ENCODE results near the gene CAV1. TPM values are rescaled to one million over a fixed set of nuclear protein-coding genes. Genes with fewer than 3 reads are reported as not detected.
A peak's percentile ranks its signal among the peaks of the same experiment; 100 is the strongest.

Gene CAV1
- total RNA-seq, 8 experiments from 2014 or later, result 1.9 to 113 (median 9.0) TPM

GRCh38 chr7:116543664-116544063, 18.8 kb downstream of the CAV1 start:
- Histone ChIP-seq H3K27ac (no peak overlapping the region), H3K4me1 (replicated peaks in 1 of 2) (peaks cover 3% of the 10 kb centered on the region in 2 donors), H3K4me3 (no peak overlapping the region)
- 0 to 83% (median 60%) methylated on average over 1 to 2 of the region's 2 CpGs; no CpG with 5 or more reads in 2 of the 10 experiments for WGBS, 10 experiments
- in situ Hi-C loops (cut with MboI; ENCODE audit: low pct_unique_long_range_greater_than_20kb in 2 of 9, low sequenced_read_pairs in 9 of 9, unreplicated experiment in 9 of 9), result no loop called here
- peak in 2 of 8 experiments; percentile 45 to 49 for ATAC-seq (replicated peaks in 6 of 8)

- ATAC-seq (replicated peaks in 6 of 8), result no peak
- Histone ChIP-seq H3K4me3 (no peak overlapping the region), H3K4me1 (replicated peaks in 1 of 2) (peaks cover 3% of the 10 kb centered on the region in 2 donors), H3K27ac (no peak overlapping the region)
- 88 to 100% (median 100%) methylated on average over 1 of the region's 1 CpG; no CpG with 5 or more reads in 2 of the 10 experiments for WGBS, 10 experiments
- in situ Hi-C loops (cut with MboI; ENCODE audit: low pct_unique_long_range_greater_than_20kb in 2 of 9, low sequenced_read_pairs in 9 of 9, unreplicated experiment in 9 of 9), result no loop called here
Observed at GRCh38 chr7:116544487-116544886, 19.7 kb downstream of the CAV1 start.

- 25 to 94% (median 85%) methylated on average over 2 to 6 of the region's 6 CpGs for WGBS, 10 experiments
- in situ Hi-C loops (cut with MboI; ENCODE audit: low pct_unique_long_range_greater_than_20kb in 2 of 9, low sequenced_read_pairs in 9 of 9, unreplicated experiment in 9 of 9), result no loop called here
- ATAC-seq (replicated peaks in 6 of 8), result peak in 3 of 8 experiments; percentile 29 to 78 (median 40)
- Histone ChIP-seq H3K4me1 (replicated peaks in 1 of 2) (peaks cover 3% of the 10 kb centered on the region in 2 donors), H3K27ac (no peak overlapping the region), H3K4me3 (no peak overlapping the region)
Observed at GRCh38 chr7:116545411-116545993, 20.7 kb downstream of the CAV1 start.

GRCh38 chr7:116546054-116546453, 21.2 kb downstream of the CAV1 start:
- H3K4me1 ChIP-seq (replicated peaks in 1 of 2), result peaks cover 3% of the 10 kb centered on the region in 2 donors
- H3K27ac ChIP-seq, result no peak overlapping the region
- no peak overlapping the region for H3K4me3 ChIP-seq
- ATAC-seq (replicated peaks in 6 of 8), result peak in 1 of 8 experiments; percentile 7
- 40 to 100% (median 82%) methylated on average over 1 to 11 of the region's 11 CpGs; no CpG with 5 or more reads in 2 of the 10 experiments for WGBS, 10 experiments
- in situ Hi-C loops (cut with MboI; ENCODE audit: low pct_unique_long_range_greater_than_20kb in 2 of 9, low sequenced_read_pairs in 9 of 9, unreplicated experiment in 9 of 9), result no loop called here

- no peak overlapping the region for H3K4me3 ChIP-seq
- H3K4me1 ChIP-seq (replicated peaks in 1 of 2), result peaks cover 3% of the 10 kb centered on the region in 2 donors
- peak in 2 of 8 experiments; percentile 26 to 29 for ATAC-seq (replicated peaks in 6 of 8)
- H3K27ac ChIP-seq, result no peak overlapping the region
- WGBS, 10 experiments, result 0 to 100% (median 94%) methylated on average over 1 of the region's 1 CpG; no CpG with 5 or more reads in 4 of the 10 experiments
- in situ Hi-C loops (cut with MboI; ENCODE audit: low pct_unique_long_range_greater_than_20kb in 2 of 9, low sequenced_read_pairs in 9 of 9, unreplicated experiment in 9 of 9), result no loop called here
Observed at GRCh38 chr7:116546916-116547315, 22.1 kb downstream of the CAV1 start.

- H3K4me1 ChIP-seq (replicated peaks in 1 of 2), result peaks cover 3% of the 10 kb centered on the region in 2 donors
- H3K27ac ChIP-seq, result no peak overlapping the region
- in situ Hi-C loops (cut with MboI; ENCODE audit: low pct_unique_long_range_greater_than_20kb in 2 of 9, low sequenced_read_pairs in 9 of 9, unreplicated experiment in 9 of 9), result no loop called here
- H3K4me3 ChIP-seq, result no peak overlapping the region
- WGBS, 10 experiments, result 8 to 100% (median 56%) methylated on average over 1 to 2 of the region's 2 CpGs; no CpG with 5 or more reads in 2 of the 10 experiments
- ATAC-seq (replicated peaks in 6 of 8), result peak in 7 of 8 experiments; percentile 23 to 81 (median 62)
Observed at GRCh38 chr7:116547347-116547746, 22.5 kb downstream of the CAV1 start.

GRCh38 chr7:116548506-116548905, 23.7 kb downstream of the CAV1 start:
- peaks cover 5 to 8% of the 10 kb centered on the region in 2 donors for H3K4me1 ChIP-seq (replicated peaks in 1 of 2)
- in situ Hi-C loops (cut with MboI; ENCODE audit: low pct_unique_long_range_greater_than_20kb in 2 of 9, low sequenced_read_pairs in 9 of 9, unreplicated experiment in 9 of 9), result no loop called here
- peak in 1 of 8 experiments; percentile 36 for ATAC-seq (replicated peaks in 6 of 8)
- H3K27ac ChIP-seq, result no peak overlapping the region
- WGBS, 10 experiments, result 67 to 100% (median 97%) methylated on average over 1 to 3 of the region's 3 CpGs; no CpG with 5 or more reads in 4 of the 10 experiments
- no peak overlapping the region for H3K4me3 ChIP-seq

GRCh38 chr7:116549370-116549769, 24.5 kb downstream of the CAV1 start:
- Histone ChIP-seq H3K4me3 (no peak overlapping the region), H3K4me1 (replicated peaks in 1 of 2) (peaks cover 11 to 16% of the 10 kb centered on the region in 2 donors), H3K27ac (no peak overlapping the region)
- ATAC-seq (replicated peaks in 6 of 8), result no peak
- in situ Hi-C loops (cut with MboI; ENCODE audit: low pct_unique_long_range_greater_than_20kb in 2 of 9, low sequenced_read_pairs in 9 of 9, unreplicated experiment in 9 of 9), result no loop called here

- WGBS, 10 experiments, result 73 to 100% (median 98%) methylated on average over 1 to 5 of the region's 5 CpGs; no CpG with 5 or more reads in 4 of the 10 experiments
- in situ Hi-C loops (cut with MboI; ENCODE audit: low pct_unique_long_range_greater_than_20kb in 2 of 9, low sequenced_read_pairs in 9 of 9, unreplicated experiment in 9 of 9), result no loop called here
Observed at GRCh38 chr7:116551692-116552091, 26.9 kb downstream of the CAV1 start.

GRCh38 chr7:116552602-116553001, 27.8 kb downstream of the CAV1 start:
- ATAC-seq (replicated peaks in 6 of 8), result peak in 4 of 8 experiments; percentile 25 to 53 (median 46)
- Histone ChIP-seq H3K27ac (no peak overlapping the region), H3K4me1 (replicated peaks in 1 of 2) (peaks cover 9 to 16% of the 10 kb centered on the region in 2 donors), H3K4me3 (no peak overlapping the region)
- 0 to 100% (median 85%) methylated on average over 1 of the region's 1 CpG; no CpG with 5 or more reads in 2 of the 10 experiments for WGBS, 10 experiments
- in situ Hi-C loops (cut with MboI; ENCODE audit: low pct_unique_long_range_greater_than_20kb in 2 of 9, low sequenced_read_pairs in 9 of 9, unreplicated experiment in 9 of 9), result no loop called here

More at GRCh38 chr7:116551692-116552091, 26.9 kb downstream of the CAV1 start:
- no peak for ATAC-seq (replicated peaks in 6 of 8)
- Histone ChIP-seq H3K4me3 (no peak overlapping the region), H3K27ac (no peak overlapping the region), H3K4me1 (replicated peaks in 1 of 2) (peaks cover 11 to 18% of the 10 kb centered on the region in 2 donors)

GRCh38 chr7:116553168-116553964, 28.5 kb downstream of the CAV1 start:
- no peak overlapping the region for H3K4me3 ChIP-seq
- ATAC-seq (replicated peaks in 6 of 8), result peak in 5 of 8 experiments; percentile 39 to 69 (median 46)
- in situ Hi-C loops (cut with MboI; ENCODE audit: low pct_unique_long_range_greater_than_20kb in 2 of 9, low sequenced_read_pairs in 9 of 9, unreplicated experiment in 9 of 9), result no loop called here
- peak overlapping the region in 1 of 2 donors; percentile 1 for H3K27ac ChIP-seq
- peaks cover 8 to 15% of the 10 kb centered on the region in 2 donors for H3K4me1 ChIP-seq (replicated peaks in 1 of 2)
- 10 to 100% (median 85%) methylated on average over 1 to 3 of the region's 3 CpGs; no CpG with 5 or more reads in 1 of the 10 experiments for WGBS, 10 experiments

- H3K27ac ChIP-seq, result no peak overlapping the region
- no peak overlapping the region for H3K4me3 ChIP-seq
- ATAC-seq (replicated peaks in 6 of 8), result no peak
- peaks cover 10 to 17% of the 10 kb centered on the region in 2 donors for H3K4me1 ChIP-seq (replicated peaks in 1 of 2)
- in situ Hi-C loops (cut with MboI; ENCODE audit: low pct_unique_long_range_greater_than_20kb in 2 of 9, low sequenced_read_pairs in 9 of 9, unreplicated experiment in 9 of 9), result no loop called here
Observed at GRCh38 chr7:116554436-116554835, 29.6 kb downstream of the CAV1 start.

GRCh38 chr7:116554911-116555310, 30.1 kb downstream of the CAV1 start:
- no peak overlapping the region for H3K4me3 ChIP-seq
- in situ Hi-C loops (cut with MboI; ENCODE audit: low pct_unique_long_range_greater_than_20kb in 2 of 9, low sequenced_read_pairs in 9 of 9, unreplicated experiment in 9 of 9), result no loop called here
- H3K27ac ChIP-seq, result no peak overlapping the region
- no peak for ATAC-seq (replicated peaks in 6 of 8)
- 57 to 100% (median 92%) methylated on average over 1 to 4 of the region's 4 CpGs; no CpG with 5 or more reads in 3 of the 10 experiments for WGBS, 10 experiments
- H3K4me1 ChIP-seq (replicated peaks in 1 of 2), result peaks cover 14 to 22% of the 10 kb centered on the region in 2 donors
